Measurements from ENCODE around the gene RNF213.

Gene RNF213

GRCh38 chr17:80283116-80283852 is 22.6 kb downstream of the RNF213 start:
- H3K27ac Mint-ChIP-seq: peak overlapping the region; percentile 68
- H3K36me3 Mint-ChIP-seq (ENCODE audit: low read depth): peaks cover 84% of the 10 kb centered on the region
- H3K9me3 Mint-ChIP-seq: no peaks in the 10 kb centered on the region
- no peak for DNase-seq
- H3K4me1 Mint-ChIP-seq (ENCODE audit: low read depth): peaks cover 29% of the 10 kb centered on the region
- no peaks in the 10 kb centered on the region for H3K27me3 Mint-ChIP-seq
- no peak overlapping the region for H3K4me3 Mint-ChIP-seq

- peaks cover 84% of the 10 kb centered on the region for H3K36me3 Mint-ChIP-seq (ENCODE audit: low read depth)
Observed at GRCh38 chr17:80284631-80285030, 24.0 kb downstream of the RNF213 start.

GRCh38 chr17:80285237-80285920 is 24.7 kb downstream of the RNF213 start:
- Mint-ChIP-seq H3K27me3 (no peaks in the 10 kb centered on the region), H3K4me3 (no peak overlapping the region), H3K4me1 (ENCODE audit: low read depth) (peaks cover 21% of the 10 kb centered on the region), H3K27ac (peak overlapping the region; percentile 61), H3K36me3 (ENCODE audit: low read depth) (peaks cover 84% of the 10 kb centered on the region), H3K9me3 (no peaks in the 10 kb centered on the region)
- DNase-seq: no peak

More at GRCh38 chr17:80284631-80285030, 24.0 kb downstream of the RNF213 start:
- Mint-ChIP-seq H3K4me1 (ENCODE audit: low read depth) (peaks cover 26% of the 10 kb centered on the region), H3K9me3 (no peaks in the 10 kb centered on the region), H3K4me3 (no peak overlapping the region), H3K27ac (peak overlapping the region; percentile 61), H3K27me3 (no peaks in the 10 kb centered on the region)
- no peak for DNase-seq

DNA sequence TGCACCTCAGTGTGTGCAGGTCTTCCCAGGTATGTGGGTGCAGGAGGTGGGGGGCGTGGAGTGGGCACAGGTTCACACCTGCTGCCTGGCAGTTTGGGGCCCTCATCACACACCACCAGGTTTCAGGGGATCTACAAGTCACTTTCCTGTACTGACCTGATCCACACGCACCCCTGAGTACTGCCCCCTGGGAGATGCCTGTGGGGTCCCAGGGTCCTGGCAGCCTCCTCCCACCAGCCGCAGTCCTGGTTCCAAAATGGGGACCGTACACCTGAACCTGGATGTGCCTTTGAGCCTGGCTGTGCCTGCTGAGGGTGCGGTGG is 25.9 kb downstream of the RNF213 start:
- Mint-ChIP-seq H3K36me3 (ENCODE audit: low read depth) (peaks cover 89% of the 10 kb centered on the region), H3K4me1 (ENCODE audit: low read depth) (peaks cover 24% of the 10 kb centered on the region), H3K27ac (peak overlapping the region; percentile 69), H3K4me3 (no peak overlapping the region), H3K9me3 (no peaks in the 10 kb centered on the region), H3K27me3 (no peaks in the 10 kb centered on the region)
- no peak for DNase-seq

DNA sequence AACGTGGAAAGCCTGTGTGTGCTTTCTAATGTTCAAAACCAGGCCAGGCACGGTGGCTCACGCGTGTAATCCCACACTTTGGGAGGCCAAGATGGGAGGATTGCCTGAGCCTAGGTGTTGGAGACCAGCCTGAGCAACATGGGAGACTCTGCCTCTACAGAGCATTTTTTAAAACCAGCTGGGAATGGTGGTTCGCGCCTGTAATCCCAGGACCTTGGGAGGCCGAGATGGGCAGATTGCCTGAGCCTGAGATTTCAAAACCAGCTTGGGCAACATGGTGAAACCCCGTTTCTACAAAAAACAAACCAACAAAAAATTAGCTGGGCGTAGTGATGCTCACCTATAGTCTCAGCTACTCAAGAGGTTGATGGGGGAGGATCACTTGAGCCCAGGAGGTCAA is 26.4 kb downstream of the RNF213 start:
- H3K36me3 Mint-ChIP-seq (ENCODE audit: low read depth): peaks cover 89% of the 10 kb centered on the region
- H3K4me3 Mint-ChIP-seq: no peak overlapping the region
- no peaks in the 10 kb centered on the region for H3K27me3 Mint-ChIP-seq
- peak overlapping the region; percentile 69 for H3K27ac Mint-ChIP-seq
- peaks cover 25% of the 10 kb centered on the region for H3K4me1 Mint-ChIP-seq (ENCODE audit: low read depth)
- no peaks in the 10 kb centered on the region for H3K9me3 Mint-ChIP-seq
- no peak for DNase-seq

DNA sequence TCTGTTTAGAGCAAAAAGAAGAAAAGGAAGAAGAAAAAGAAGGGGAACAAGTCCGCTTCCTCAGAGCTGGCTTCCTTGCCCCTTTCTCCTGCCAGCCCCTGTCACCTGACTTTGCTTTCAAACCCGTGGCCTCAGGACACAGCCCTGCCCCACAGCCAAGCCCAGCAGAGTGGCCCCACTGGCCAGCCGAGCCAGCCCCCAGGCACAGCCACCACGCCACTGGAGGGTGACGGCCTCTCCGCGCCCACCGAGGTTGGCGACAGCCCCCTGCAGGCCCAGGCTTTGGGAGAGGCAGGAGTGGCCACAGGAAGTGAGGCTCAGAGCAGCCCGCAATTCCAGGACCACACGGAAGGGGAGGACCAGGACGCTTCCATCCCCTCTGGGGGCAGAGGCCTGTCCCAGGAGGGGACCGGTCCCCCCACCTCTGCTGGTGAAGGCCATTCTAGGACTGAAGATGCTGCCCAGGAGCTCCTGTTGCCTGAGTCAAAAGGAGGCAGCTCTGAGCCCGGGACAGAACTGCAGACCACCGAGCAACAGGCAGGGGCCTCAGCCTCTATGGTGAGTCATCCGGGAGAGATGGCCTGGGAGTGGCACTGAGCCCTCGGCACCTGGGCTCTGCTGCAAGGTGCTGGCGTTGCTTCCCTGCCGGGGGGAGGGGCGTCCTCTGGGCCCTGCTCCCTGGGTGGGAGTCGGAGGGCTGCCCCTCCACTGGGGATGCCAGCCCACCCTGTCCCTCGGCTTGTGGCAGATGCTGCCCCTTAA is 27.3 kb downstream of the RNF213 start:
- H3K36me3 Mint-ChIP-seq (ENCODE audit: low read depth): peaks cover 90% of the 10 kb centered on the region
- H3K4me1 Mint-ChIP-seq (ENCODE audit: low read depth): peaks cover 24% of the 10 kb centered on the region
- H3K9me3 Mint-ChIP-seq: no peaks in the 10 kb centered on the region
- H3K4me3 Mint-ChIP-seq: no peak overlapping the region
- H3K27me3 Mint-ChIP-seq: no peaks in the 10 kb centered on the region
- peak overlapping the region; percentile 85 for H3K27ac Mint-ChIP-seq
- no peak for DNase-seq

DNA sequence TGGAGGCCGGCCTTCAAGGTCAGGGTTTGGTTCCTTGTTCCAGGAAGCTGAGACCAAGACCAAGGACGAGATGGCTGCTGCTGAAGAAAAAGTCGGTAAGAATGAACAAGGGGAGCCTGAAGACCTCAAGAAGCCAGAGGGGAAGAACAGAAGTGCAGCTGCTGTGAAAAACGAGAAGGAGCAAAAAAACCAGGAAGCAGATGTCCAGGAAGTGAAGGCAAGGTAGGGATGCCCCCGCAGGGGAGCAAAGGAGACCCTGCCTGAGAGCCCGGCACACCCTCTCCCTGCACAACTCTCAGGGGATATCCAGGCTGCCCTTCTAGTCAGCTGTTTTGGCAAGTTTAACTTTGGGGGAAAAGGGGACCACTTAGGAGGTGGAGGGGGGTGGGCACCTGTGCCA is 29.0 kb downstream of the RNF213 start:
- H3K9me3 Mint-ChIP-seq: no peaks in the 10 kb centered on the region
- H3K4me1 Mint-ChIP-seq (ENCODE audit: low read depth): peaks cover 25% of the 10 kb centered on the region
- H3K27me3 Mint-ChIP-seq: no peaks in the 10 kb centered on the region
- no peak for DNase-seq
- peak overlapping the region; percentile 85 for H3K27ac Mint-ChIP-seq
- no peak overlapping the region for H3K4me3 Mint-ChIP-seq
- peaks cover 93% of the 10 kb centered on the region for H3K36me3 Mint-ChIP-seq (ENCODE audit: low read depth)

- Mint-ChIP-seq H3K4me3 (no peak overlapping the region), H3K27ac (peak overlapping the region; percentile 63)
Observed at GRCh38 chr17:80290156-80290555, 29.5 kb downstream of the RNF213 start.

DNA sequence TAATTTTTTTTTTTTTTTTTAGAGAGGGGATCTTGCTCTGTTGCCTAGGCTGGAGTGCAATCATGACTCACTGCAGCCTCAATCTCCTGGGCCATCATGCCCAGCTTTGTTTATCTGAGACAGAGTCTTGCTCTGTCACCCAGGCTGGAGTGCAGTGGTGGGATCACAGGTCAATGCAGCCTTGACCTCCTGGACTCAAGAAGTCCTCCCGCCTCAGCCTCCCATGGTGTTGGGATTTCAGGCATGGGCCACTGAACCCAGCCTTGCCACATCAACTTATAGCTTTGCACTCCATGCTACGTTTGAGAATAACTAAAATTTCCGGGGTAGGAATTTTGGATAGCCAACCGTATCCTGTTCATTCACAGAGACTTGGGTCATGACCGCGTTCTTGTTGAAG is 30.6 kb downstream of the RNF213 start:
- Mint-ChIP-seq H3K9me3 (no peaks in the 10 kb centered on the region), H3K4me3 (no peak overlapping the region), H3K27ac (peak overlapping the region; percentile 76), H3K4me1 (ENCODE audit: low read depth) (peaks cover 21% of the 10 kb centered on the region), H3K27me3 (no peaks in the 10 kb centered on the region), H3K36me3 (ENCODE audit: low read depth) (peaks cover 93% of the 10 kb centered on the region)
- no peak for DNase-seq

More at GRCh38 chr17:80290156-80290555, 29.5 kb downstream of the RNF213 start:
- no peak for DNase-seq
- peaks cover 93% of the 10 kb centered on the region for H3K36me3 Mint-ChIP-seq (ENCODE audit: low read depth)
- peaks cover 22% of the 10 kb centered on the region for H3K4me1 Mint-ChIP-seq (ENCODE audit: low read depth)
- no peaks in the 10 kb centered on the region for H3K27me3 Mint-ChIP-seq
- H3K9me3 Mint-ChIP-seq: no peaks in the 10 kb centered on the region

GRCh38 chr17:80291691-80292487 is 31.2 kb downstream of the RNF213 start:
- peak overlapping the region; percentile 76 for H3K27ac Mint-ChIP-seq
- no peaks in the 10 kb centered on the region for H3K9me3 Mint-ChIP-seq
- H3K4me1 Mint-ChIP-seq (ENCODE audit: low read depth): peaks cover 20% of the 10 kb centered on the region
- DNase-seq: no peak
- peaks cover 93% of the 10 kb centered on the region for H3K36me3 Mint-ChIP-seq (ENCODE audit: low read depth)
- no peaks in the 10 kb centered on the region for H3K27me3 Mint-ChIP-seq
- no peak overlapping the region for H3K4me3 Mint-ChIP-seq

DNA sequence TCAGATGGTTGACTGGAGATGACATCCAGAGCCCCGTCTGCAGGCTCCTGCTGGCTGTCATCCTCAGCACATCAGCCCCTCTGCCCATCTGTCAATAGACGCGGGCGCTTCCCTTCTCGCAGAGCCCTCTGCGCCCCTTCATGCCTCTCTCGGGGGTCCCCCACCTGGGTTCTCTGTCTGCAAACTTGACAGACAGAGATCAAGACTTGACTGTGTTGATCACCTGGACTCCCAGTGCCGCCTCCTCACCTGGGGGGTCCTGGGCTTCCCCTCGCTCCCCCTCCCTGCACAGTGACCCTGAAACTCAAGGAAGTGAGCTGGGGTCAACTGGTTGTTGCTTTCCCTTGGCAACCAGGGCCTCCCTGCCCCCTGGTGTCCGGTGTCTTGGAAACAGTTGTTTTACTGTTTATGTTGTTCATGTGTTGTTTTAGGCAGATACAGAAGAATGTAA is 31.9 kb downstream of the RNF213 start:
- Mint-ChIP-seq H3K27me3 (no peaks in the 10 kb centered on the region), H3K4me3 (no peak overlapping the region), H3K27ac (peak overlapping the region; percentile 76), H3K4me1 (ENCODE audit: low read depth) (peaks cover 19% of the 10 kb centered on the region), H3K9me3 (no peaks in the 10 kb centered on the region), H3K36me3 (ENCODE audit: low read depth) (peaks cover 93% of the 10 kb centered on the region)
- DNase-seq: no peak

DNA sequence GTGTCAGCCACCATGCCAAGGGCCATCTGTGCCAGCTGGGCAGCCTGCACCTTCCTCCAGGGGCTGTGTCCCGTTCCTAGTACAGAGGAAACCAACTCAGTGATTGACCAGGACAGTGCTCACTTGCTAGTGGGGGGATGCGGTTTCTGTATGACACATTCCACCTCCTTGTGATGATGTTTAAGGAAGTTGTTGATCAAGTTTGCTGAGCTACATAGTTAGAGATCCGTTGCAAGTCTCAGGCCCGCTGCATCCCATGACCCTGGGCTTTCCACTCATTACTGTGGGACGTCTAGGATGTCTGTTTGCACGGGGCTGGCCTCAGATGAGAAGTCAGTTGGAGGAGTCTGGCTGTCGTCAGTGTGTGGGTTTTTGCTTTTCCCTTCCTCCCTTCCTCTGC is 33.6 kb downstream of the RNF213 start:
- DNase-seq: no peak
- Mint-ChIP-seq H3K27ac (peak overlapping the region; percentile 83), H3K27me3 (no peaks in the 10 kb centered on the region), H3K9me3 (no peaks in the 10 kb centered on the region), H3K36me3 (ENCODE audit: low read depth) (peaks cover 98% of the 10 kb centered on the region), H3K4me3 (no peak overlapping the region), H3K4me1 (ENCODE audit: low read depth) (peaks cover 18% of the 10 kb centered on the region)

GRCh38 chr17:80294653-80295052 is 34.0 kb downstream of the RNF213 start:
- Mint-ChIP-seq H3K27ac (peak overlapping the region; percentile 83), H3K36me3 (ENCODE audit: low read depth) (peaks cover 98% of the 10 kb centered on the region), H3K4me3 (no peak overlapping the region), H3K27me3 (no peaks in the 10 kb centered on the region), H3K4me1 (ENCODE audit: low read depth) (peaks cover 21% of the 10 kb centered on the region), H3K9me3 (no peaks in the 10 kb centered on the region)
- DNase-seq: no peak

- Mint-ChIP-seq H3K4me3 (no peak overlapping the region), H3K27ac (peak overlapping the region; percentile 73), H3K36me3 (ENCODE audit: low read depth) (peaks cover 98% of the 10 kb centered on the region), H3K4me1 (ENCODE audit: low read depth) (peaks cover 23% of the 10 kb centered on the region), H3K9me3 (no peaks in the 10 kb centered on the region), H3K27me3 (no peaks in the 10 kb centered on the region)
- DNase-seq: no peak
Observed at GRCh38 chr17:80295146-80295545, 34.5 kb downstream of the RNF213 start.
